Activated naive CD4-positive, alpha-beta T cell treated with anti-CD3 and anti-CD28 coated beads, Interleukin-2, amount 10 ng/mL, durations not matched to agents 7 days and 5 days (primary cell): Measurements from ENCODE around the gene IL24.
A peak's percentile ranks its signal among the peaks of the same experiment; 100 is the strongest.

ENCODE experiments used
- CTCF ChIA-PET: fragments of 350-600 bp; sonication (Branson Sonifier 250); formaldehyde crosslinking; loops from one replicate; lab custom pipeline; 2021; ENCODE audit warnings: antibody characterized with exemption; lab: Charles Lee
- DNase-seq: peaks from one replicate; pipeline ENCODE4 v3.0.0-alpha.2; 2020
- H3K27ac Mint-ChIP-seq: one replicate; pipeline ENCODE4 v1.8.0; 2021; ENCODE audit warnings: mild to moderate bottlenecking, moderate library complexity, mixed read lengths
- H3K27me3 Mint-ChIP-seq: one replicate; pipeline ENCODE4 v1.8.0; 2021; ENCODE audit warnings: mild to moderate bottlenecking, mixed read lengths
- H3K36me3 Mint-ChIP-seq: one replicate; pipeline ENCODE4 v1.8.0; 2021; ENCODE audit warnings: mixed read lengths
- H3K4me1 Mint-ChIP-seq: one replicate; pipeline ENCODE4 v1.8.0; 2021; ENCODE audit warnings: mixed read lengths
- H3K4me3 Mint-ChIP-seq: one replicate; pipeline ENCODE4 v1.8.0; 2021; ENCODE audit warnings: mild to moderate bottlenecking, moderate library complexity, mixed read lengths
- H3K9me3 Mint-ChIP-seq: one replicate; pipeline ENCODE4 v1.8.0; 2021; ENCODE audit warnings: mixed read lengths

IL24 gene

GRCh38 chr1:206899717-206900116, 2.5 kb downstream of the IL24 start:
- CTCF ChIA-PET: interaction anchor here (1.1 to 2.9 kb wide), 4 partner anchors 10 to 80 kb away, joined by 3 to 15 read pairs (median 4); no protein-coding TSS in a partner anchor
- Mint-ChIP-seq H3K4me1 (peaks cover 15% of the 10 kb centered on the region), H3K27me3 (peaks cover 5% of the 10 kb centered on the region), H3K27ac (no peak overlapping the region), H3K4me3 (no peak overlapping the region), H3K36me3 (peaks cover 27% of the 10 kb centered on the region), H3K9me3 (no peaks in the 10 kb centered on the region)
- no peak for DNase-seq

GRCh38 chr1:206900149-206900548, 2.9 kb downstream of the IL24 start:
- CTCF ChIA-PET: interaction anchor here (0.8 to 2.9 kb wide), 6 partner anchors 8 to 97 kb away, joined by 3 to 15 read pairs (median 4); no protein-coding TSS in a partner anchor
- peaks cover 20% of the 10 kb centered on the region for H3K4me1 Mint-ChIP-seq
- peaks cover 5% of the 10 kb centered on the region for H3K27me3 Mint-ChIP-seq
- no peak for DNase-seq
- H3K9me3 Mint-ChIP-seq: no peaks in the 10 kb centered on the region
- peaks cover 31% of the 10 kb centered on the region for H3K36me3 Mint-ChIP-seq
- H3K4me3 Mint-ChIP-seq: no peak overlapping the region
- H3K27ac Mint-ChIP-seq: no peak overlapping the region

GRCh38 chr1:206901944-206902343, 4.7 kb downstream of the IL24 start:
- CTCF ChIA-PET: interaction anchor here (0.7 to 2.9 kb wide), 3 partner anchors 10 to 176 kb away, joined by 3 to 15 read pairs (median 4); no protein-coding TSS in a partner anchor
- no peak for DNase-seq
- Mint-ChIP-seq H3K4me1 (peaks cover 38% of the 10 kb centered on the region), H3K9me3 (no peaks in the 10 kb centered on the region), H3K27ac (no peak overlapping the region), H3K4me3 (no peak overlapping the region), H3K27me3 (peaks cover 5% of the 10 kb centered on the region), H3K36me3 (peaks cover 46% of the 10 kb centered on the region)

GRCh38 chr1:206902702-206903101, 5.5 kb downstream of the IL24 start:
- Mint-ChIP-seq H3K36me3 (peaks cover 52% of the 10 kb centered on the region), H3K27me3 (peaks cover 5% of the 10 kb centered on the region), H3K4me1 (peaks cover 39% of the 10 kb centered on the region), H3K9me3 (no peaks in the 10 kb centered on the region), H3K4me3 (no peak overlapping the region), H3K27ac (no peak overlapping the region)
- CTCF ChIA-PET: interaction anchor here (0.7 kb wide), 1 partner anchor 31 kb away, joined by 3 read pairs; no protein-coding TSS in a partner anchor
- DNase-seq: no peak

GRCh38 chr1:206903687-206904086, 6.4 kb downstream of the IL24 start:
- no peak for DNase-seq
- H3K9me3 Mint-ChIP-seq: no peaks in the 10 kb centered on the region
- H3K36me3 Mint-ChIP-seq: peaks cover 60% of the 10 kb centered on the region
- no peak overlapping the region for H3K4me3 Mint-ChIP-seq
- H3K27me3 Mint-ChIP-seq: peaks cover 3% of the 10 kb centered on the region
- no peak overlapping the region for H3K27ac Mint-ChIP-seq
- H3K4me1 Mint-ChIP-seq: peaks cover 48% of the 10 kb centered on the region
- CTCF ChIA-PET: interaction anchor here (7.1 kb wide), 1 partner anchor 94 kb away, joined by 73 read pairs; no protein-coding TSS in a partner anchor

- H3K27ac Mint-ChIP-seq: peak overlapping the region; percentile 3
- H3K4me1 Mint-ChIP-seq: peaks cover 51% of the 10 kb centered on the region
- no peak for DNase-seq
- CTCF ChIA-PET: interaction anchor here (1.0 to 7.1 kb wide), 7 partner anchors 31 to 240 kb away, joined by 3 to 73 read pairs (median 4); no protein-coding TSS in a partner anchor
- H3K4me3 Mint-ChIP-seq: no peak overlapping the region
- H3K36me3 Mint-ChIP-seq: peaks cover 64% of the 10 kb centered on the region
- H3K9me3 Mint-ChIP-seq: no peaks in the 10 kb centered on the region
- H3K27me3 Mint-ChIP-seq: no peaks in the 10 kb centered on the region
Measured at GRCh38 chr1:206904423-206905142, 7.3 kb downstream of the IL24 start.

- H3K4me3 Mint-ChIP-seq: peak overlapping the region; percentile 46
- H3K4me1 Mint-ChIP-seq: peaks cover 61% of the 10 kb centered on the region
- H3K27me3 Mint-ChIP-seq: no peaks in the 10 kb centered on the region
- H3K36me3 Mint-ChIP-seq: peaks cover 71% of the 10 kb centered on the region
- CTCF ChIA-PET: interaction anchor here (0.8 to 7.1 kb wide), 15 partner anchors 9 to 241 kb away, joined by 3 to 73 read pairs (median 4); partner anchors contain the start of gene IL24
- no peaks in the 10 kb centered on the region for H3K9me3 Mint-ChIP-seq
- DNase-seq: no peak
- peak overlapping the region; percentile 77 for H3K27ac Mint-ChIP-seq
Measured at GRCh38 chr1:206905295-206906164, 8.3 kb downstream of the IL24 start.

GRCh38 chr1:206907304-206907991, 10.2 kb downstream of the IL24 start:
- no peak overlapping the region for H3K27ac Mint-ChIP-seq
- DNase-seq: no peak
- CTCF ChIA-PET: interaction anchor here (0.5 to 7.1 kb wide), 13 partner anchors 11 to 215 kb away, joined by 3 to 73 read pairs (median 5); partner anchors contain the start of gene IL24
- no peaks in the 10 kb centered on the region for H3K9me3 Mint-ChIP-seq
- H3K27me3 Mint-ChIP-seq: no peaks in the 10 kb centered on the region
- peaks cover 78% of the 10 kb centered on the region for H3K4me1 Mint-ChIP-seq
- peaks cover 83% of the 10 kb centered on the region for H3K36me3 Mint-ChIP-seq
- H3K4me3 Mint-ChIP-seq: no peak overlapping the region

GRCh38 chr1:206908038-206908437, 10.8 kb downstream of the IL24 start:
- CTCF ChIA-PET: interaction anchor here (0.7 to 7.1 kb wide), 15 partner anchors 14 to 249 kb away, joined by 3 to 73 read pairs (median 5); partner anchors contain the start of gene FCMR
- H3K4me3 Mint-ChIP-seq: no peak overlapping the region
- H3K4me1 Mint-ChIP-seq: peaks cover 84% of the 10 kb centered on the region

GRCh38 chr1:206909161-206909882, 12.1 kb downstream of the IL24 start:
- H3K27me3 Mint-ChIP-seq: no peaks in the 10 kb centered on the region
- H3K36me3 Mint-ChIP-seq: peaks cover 84% of the 10 kb centered on the region
- peak; percentile 58 for DNase-seq
- peak overlapping the region; percentile 38 for H3K4me3 Mint-ChIP-seq
- no peak overlapping the region for H3K27ac Mint-ChIP-seq
- no peaks in the 10 kb centered on the region for H3K9me3 Mint-ChIP-seq
- CTCF ChIA-PET: interaction anchor here (0.6 to 7.1 kb wide), 22 partner anchors 9 to 251 kb away, joined by 3 to 73 read pairs (median 5); partner anchors contain the start of genes FCMR and IL20
- peaks cover 91% of the 10 kb centered on the region for H3K4me1 Mint-ChIP-seq

More at GRCh38 chr1:206908038-206908437, 10.8 kb downstream of the IL24 start:
- Mint-ChIP-seq H3K36me3 (peaks cover 83% of the 10 kb centered on the region), H3K27ac (peak overlapping the region; percentile 29), H3K9me3 (no peaks in the 10 kb centered on the region), H3K27me3 (no peaks in the 10 kb centered on the region)
- DNase-seq: no peak

- no peaks in the 10 kb centered on the region for H3K9me3 Mint-ChIP-seq
- peaks cover 91% of the 10 kb centered on the region for H3K4me1 Mint-ChIP-seq
- DNase-seq: no peak
- H3K27me3 Mint-ChIP-seq: no peaks in the 10 kb centered on the region
- H3K4me3 Mint-ChIP-seq: peak overlapping the region; percentile 38
- CTCF ChIA-PET: interaction anchor here (0.9 to 7.1 kb wide), 13 partner anchors 9 to 251 kb away, joined by 3 to 73 read pairs (median 7); partner anchors contain the start of genes FCMR and IL20
- H3K36me3 Mint-ChIP-seq: peaks cover 84% of the 10 kb centered on the region
- no peak overlapping the region for H3K27ac Mint-ChIP-seq
Measured at GRCh38 chr1:206909883-206910318, 12.7 kb downstream of the IL24 start.

- H3K36me3 Mint-ChIP-seq: peaks cover 84% of the 10 kb centered on the region
- DNase-seq: peak; percentile 50
- H3K9me3 Mint-ChIP-seq: no peaks in the 10 kb centered on the region
- H3K4me1 Mint-ChIP-seq: peaks cover 91% of the 10 kb centered on the region
- CTCF ChIA-PET: interaction anchor here (0.7 to 13.0 kb wide), 39 partner anchors 8 to 280 kb away, joined by 3 to 233 read pairs (median 6); partner anchors contain the start of genes DYRK3, FCMR, IL10 and IL20
- no peaks in the 10 kb centered on the region for H3K27me3 Mint-ChIP-seq
- no peak overlapping the region for H3K27ac Mint-ChIP-seq
- H3K4me3 Mint-ChIP-seq: no peak overlapping the region
Measured at GRCh38 chr1:206911064-206911663, 13.9 kb downstream of the IL24 start.
